ENCODE results near the gene GBGT1.

- no peak for TF ChIP-seq CTCF (IDR thresholded peaks at IDR 0.05)
- no peak for TF ChIP-seq EZH2 (IDR thresholded peaks at IDR 0.05; ENCODE audit: borderline replicate concordance, insufficient read depth, low read depth, low read length, poor library complexity, severe bottlenecking)
These were observed 57.0 kb downstream of the GBGT1 start for GRCh38 chr9:133106511-133107244.

All from B cell (primary cell).